Measurements from ENCODE around the gene KAZN. TPM values are rescaled to one million over a fixed set of nuclear protein-coding genes. Genes with fewer than 3 reads are reported as not detected.
"Not testable (repeated sequence)": the region's sequence is repeated elsewhere in the genome, so short reads cannot be mapped to it uniquely, and the experiment has no call there.

Gene KAZN
- total and polyA plus RNA-seq, 4 donors: 4.4 to 19.3 (median 9.6) TPM

- H3K27ac ChIP-seq (ENCODE audit: low read depth in 1 of 2, low read length in 2 of 2): no peak overlapping the region
- H3K36me3 ChIP-seq (ENCODE audit: control insufficient read depth in 1 of 2, insufficient read depth in 2 of 2, low read length in 1 of 2): no peaks in the 10 kb centered on the region
- DNase-seq (no peak), ATAC-seq (ENCODE audit: low FRiP score) (no peak)
- H3K4me3 ChIP-seq (ENCODE audit: low read length in 2 of 2): no peak overlapping the region
- H3K9me3 ChIP-seq (ENCODE audit: control insufficient read depth, low read length): no peaks in the 10 kb centered on the region
- 78 to 84% methylated on average over 7 of the region's 7 CpGs for WGBS, 2 donors
- intact Hi-C loops (cut with DNase I): no loop called here
- H3K4me1 ChIP-seq (ENCODE audit: control insufficient read depth in 1 of 2, insufficient read depth in 2 of 2, low read length in 2 of 2): no peaks in the 10 kb centered on the region
- no peaks in the 10 kb centered on the region for H3K27me3 ChIP-seq (ENCODE audit: control insufficient read depth in 1 of 2, insufficient read depth in 2 of 2, low read length in 1 of 2)
Measured at GRCh38 chr1:14962407-14962806, 363.9 kb downstream of the KAZN start.

- H3K4me1 ChIP-seq (ENCODE audit: control insufficient read depth in 1 of 2, insufficient read depth in 2 of 2, low read length in 2 of 2); H3K9me3 ChIP-seq (ENCODE audit: control insufficient read depth, low read length); DNase-seq; H3K27me3 ChIP-seq (ENCODE audit: control insufficient read depth in 1 of 2, insufficient read depth in 2 of 2, low read length in 1 of 2); H3K4me3 ChIP-seq (ENCODE audit: low read length in 2 of 2); H3K27ac ChIP-seq (ENCODE audit: low read depth in 1 of 2, low read length in 2 of 2); ATAC-seq (ENCODE audit: low FRiP score); H3K36me3 ChIP-seq (ENCODE audit: control insufficient read depth in 1 of 2, insufficient read depth in 2 of 2, low read length in 1 of 2); intact Hi-C loops (cut with DNase I): not testable (repeated sequence)
- 80 to 87% methylated on average over 10 of the region's 10 CpGs for WGBS, 2 donors
Measured at GRCh38 chr1:14963791-14964710, 365.6 kb downstream of the KAZN start.

- intact Hi-C loops (cut with DNase I): no loop called here
- Histone ChIP-seq H3K27ac (ENCODE audit: low read depth in 1 of 2, low read length in 2 of 2) (no peak overlapping the region), H3K4me1 (ENCODE audit: control insufficient read depth in 1 of 2, insufficient read depth in 2 of 2, low read length in 2 of 2) (peaks cover 2 to 7% of the 10 kb centered on the region in 2 donors), H3K27me3 (ENCODE audit: control insufficient read depth in 1 of 2, insufficient read depth in 2 of 2, low read length in 1 of 2) (no peaks in the 10 kb centered on the region), H3K9me3 (ENCODE audit: control insufficient read depth, low read length) (no peaks in the 10 kb centered on the region), H3K4me3 (ENCODE audit: low read length in 2 of 2) (no peak overlapping the region), H3K36me3 (ENCODE audit: control insufficient read depth in 1 of 2, insufficient read depth in 2 of 2, low read length in 1 of 2) (no peaks in the 10 kb centered on the region)
- WGBS, 2 donors: 57 to 64% methylated on average over 4 of the region's 4 CpGs
- DNase-seq: no peak
- ATAC-seq (ENCODE audit: low FRiP score): no peak
Measured at GRCh38 chr1:14964711-14965055, 366.2 kb downstream of the KAZN start.

- no peak overlapping the region for H3K4me3 ChIP-seq (ENCODE audit: low read length in 2 of 2)
- 32 to 36% methylated on average over 15 of the region's 15 CpGs for WGBS, 2 donors
- H3K4me1 ChIP-seq (ENCODE audit: control insufficient read depth in 1 of 2, insufficient read depth in 2 of 2, low read length in 2 of 2): peaks cover 4 to 7% of the 10 kb centered on the region in 2 donors
- DNase-seq (peak; percentile 86 to 87), ATAC-seq (ENCODE audit: low FRiP score) (peak; percentile 87)
- no peaks in the 10 kb centered on the region for H3K36me3 ChIP-seq (ENCODE audit: control insufficient read depth in 1 of 2, insufficient read depth in 2 of 2, low read length in 1 of 2)
- intact Hi-C loops (cut with DNase I): loop anchor here in 1 of 2 donors (1.0 kb wide), 1 partner anchor 19 kb away; no protein-coding TSS in a partner anchor
- H3K27ac ChIP-seq (ENCODE audit: low read depth in 1 of 2, low read length in 2 of 2): peak overlapping the region in 1 of 2 donors; percentile 98
- no peaks in the 10 kb centered on the region for H3K27me3 ChIP-seq (ENCODE audit: control insufficient read depth in 1 of 2, insufficient read depth in 2 of 2, low read length in 1 of 2)
- H3K9me3 ChIP-seq (ENCODE audit: control insufficient read depth, low read length): no peaks in the 10 kb centered on the region
Measured at GRCh38 chr1:14968251-14968851, 369.9 kb downstream of the KAZN start.

- H3K27ac ChIP-seq (ENCODE audit: low read depth in 1 of 2, low read length in 2 of 2): peak overlapping the region; percentile 83 to 98
- no peaks in the 10 kb centered on the region for H3K36me3 ChIP-seq (ENCODE audit: control insufficient read depth in 1 of 2, insufficient read depth in 2 of 2, low read length in 1 of 2)
- WGBS, 2 donors: 76 to 79% methylated on average over 7 of the region's 7 CpGs
- ATAC-seq (ENCODE audit: low FRiP score) (no peak), DNase-seq (no peak)
- no peak overlapping the region for H3K4me3 ChIP-seq (ENCODE audit: low read length in 2 of 2)
- intact Hi-C loops (cut with DNase I): no loop called here
- peaks cover 4 to 7% of the 10 kb centered on the region in 2 donors for H3K4me1 ChIP-seq (ENCODE audit: control insufficient read depth in 1 of 2, insufficient read depth in 2 of 2, low read length in 2 of 2)
- H3K9me3 ChIP-seq (ENCODE audit: control insufficient read depth, low read length): no peaks in the 10 kb centered on the region
- no peaks in the 10 kb centered on the region for H3K27me3 ChIP-seq (ENCODE audit: control insufficient read depth in 1 of 2, insufficient read depth in 2 of 2, low read length in 1 of 2)
Measured at GRCh38 chr1:14969006-14969405, 370.5 kb downstream of the KAZN start.

GRCh38 chr1:14970115-14970798, 371.8 kb downstream of the KAZN start:
- peak; percentile 72 for ATAC-seq (ENCODE audit: low FRiP score)
- 23 to 25% methylated on average over 16 of the region's 16 CpGs for WGBS, 2 donors
- Histone ChIP-seq H3K27me3 (ENCODE audit: control insufficient read depth in 1 of 2, insufficient read depth in 2 of 2, low read length in 1 of 2) (no peaks in the 10 kb centered on the region), H3K4me1 (ENCODE audit: control insufficient read depth in 1 of 2, insufficient read depth in 2 of 2, low read length in 2 of 2) (peaks cover 4 to 7% of the 10 kb centered on the region in 2 donors), H3K36me3 (ENCODE audit: control insufficient read depth in 1 of 2, insufficient read depth in 2 of 2, low read length in 1 of 2) (no peaks in the 10 kb centered on the region), H3K4me3 (ENCODE audit: low read length in 2 of 2) (no peak overlapping the region), H3K9me3 (ENCODE audit: control insufficient read depth, low read length) (no peaks in the 10 kb centered on the region), H3K27ac (ENCODE audit: low read depth in 1 of 2, low read length in 2 of 2) (peak overlapping the region; percentile 62 to 71)
- intact Hi-C loops (cut with DNase I): no loop called here
- peak; percentile 88 to 90 for DNase-seq

GRCh38 chr1:14970799-14971141, 372.3 kb downstream of the KAZN start:
- intact Hi-C loops (cut with DNase I): no loop called here
- no peak for ATAC-seq (ENCODE audit: low FRiP score)
- WGBS, 2 donors: 47 to 48% methylated on average over 5 of the region's 5 CpGs
- Histone ChIP-seq H3K4me1 (ENCODE audit: control insufficient read depth in 1 of 2, insufficient read depth in 2 of 2, low read length in 2 of 2) (peaks cover 4 to 7% of the 10 kb centered on the region in 2 donors), H3K9me3 (ENCODE audit: control insufficient read depth, low read length) (no peaks in the 10 kb centered on the region), H3K27me3 (ENCODE audit: control insufficient read depth in 1 of 2, insufficient read depth in 2 of 2, low read length in 1 of 2) (no peaks in the 10 kb centered on the region), H3K36me3 (ENCODE audit: control insufficient read depth in 1 of 2, insufficient read depth in 2 of 2, low read length in 1 of 2) (no peaks in the 10 kb centered on the region), H3K27ac (ENCODE audit: low read depth in 1 of 2, low read length in 2 of 2) (peak overlapping the region; percentile 62 to 71), H3K4me3 (ENCODE audit: low read length in 2 of 2) (no peak overlapping the region)
- DNase-seq: no peak

GRCh38 chr1:14971221-14971620, 372.7 kb downstream of the KAZN start:
- Histone ChIP-seq H3K27me3 (ENCODE audit: control insufficient read depth in 1 of 2, insufficient read depth in 2 of 2, low read length in 1 of 2) (no peaks in the 10 kb centered on the region), H3K4me1 (ENCODE audit: control insufficient read depth in 1 of 2, insufficient read depth in 2 of 2, low read length in 2 of 2) (peaks cover 4 to 7% of the 10 kb centered on the region in 2 donors), H3K4me3 (ENCODE audit: low read length in 2 of 2) (no peak overlapping the region), H3K27ac (ENCODE audit: low read depth in 1 of 2, low read length in 2 of 2) (peak overlapping the region; percentile 62 to 71), H3K9me3 (ENCODE audit: control insufficient read depth, low read length) (no peaks in the 10 kb centered on the region), H3K36me3 (ENCODE audit: control insufficient read depth in 1 of 2, insufficient read depth in 2 of 2, low read length in 1 of 2) (no peaks in the 10 kb centered on the region)
- ATAC-seq (ENCODE audit: low FRiP score) (no peak), DNase-seq (no peak)
- WGBS, 2 donors: 77 to 78% methylated on average over 12 of the region's 12 CpGs
- intact Hi-C loops (cut with DNase I): no loop called here
